Calu3 (cell line): ENCODE results near the gene HDGFL2. TPM values are rescaled to one million over a fixed set of nuclear protein-coding genes. Genes with fewer than 3 reads are reported as not detected.

Experiments used
- BruUV-seq: library from RNA; stranded (reverse); fragments of 400-500 nt; replicated peaks from 2 replicates; lab custom pipeline; 2021; lab: Mats Ljungman, UMichigan
- CTCF ChIA-PET: fragments of 300-600 bp; sonication (Branson Sonifier 250); formaldehyde crosslinking; loops from one replicate; lab custom pipeline; 2022; ENCODE audit warnings: antibody characterized with exemption; lab: Charles Lee
- DNase-seq: peaks from one replicate; pipeline ENCODE4 v3.0.0; 2022
- H3K27ac Mint-ChIP-seq: one replicate; pipeline ENCODE4 v1.8.0; 2022; ENCODE audit warnings: mixed read lengths; ENCODE audit not compliant: unreplicated experiment
- H3K27me3 Mint-ChIP-seq: one replicate; pipeline ENCODE4 v1.8.0; 2022; ENCODE audit warnings: mixed read lengths; ENCODE audit not compliant: unreplicated experiment
- H3K36me3 Mint-ChIP-seq: one replicate; pipeline ENCODE4 v1.8.0; 2022; ENCODE audit warnings: mild to moderate bottlenecking, moderate library complexity, mixed read lengths; ENCODE audit not compliant: insufficient read depth, unreplicated experiment
- H3K4me1 Mint-ChIP-seq: one replicate; pipeline ENCODE4 v1.8.0; 2022; ENCODE audit warnings: mild to moderate bottlenecking, low read depth, mixed read lengths; ENCODE audit not compliant: unreplicated experiment
- H3K4me3 Mint-ChIP-seq: one replicate; pipeline ENCODE4 v1.8.0; 2022; ENCODE audit warnings: mild to moderate bottlenecking, low read depth, moderate library complexity, mixed read lengths; ENCODE audit not compliant: unreplicated experiment
- H3K9me3 Mint-ChIP-seq: one replicate; pipeline ENCODE4 v1.8.0; 2022; ENCODE audit warnings: low read depth, mixed read lengths; ENCODE audit not compliant: unreplicated experiment
- intact Hi-C: fragments of 100-400 bp; cut with micrococcal nuclease; formaldehyde crosslinking; loops from one replicate; pipeline ENCODE4 v1.10.0; 2022; ENCODE audit not compliant: unreplicated experiment
- total RNA-seq: library from RNA; stranded (reverse); gene quantifications from 2 replicates; pipeline ENCODE4 v1.2.3, GENCODE V29; 2022
- TF ChIP-seq, protein P1 (sequence below): fragments of 200-600 bp; IDR thresholded peaks from one replicate; pipeline ENCODE4 v1.8.0; 2022; ENCODE audit warnings: antibody characterized with exemption; ENCODE audit not compliant: unreplicated experiment

Gene HDGFL2
- total RNA-seq, 1 experiment from 2014 or later, result 40.6 TPM

DNA sequence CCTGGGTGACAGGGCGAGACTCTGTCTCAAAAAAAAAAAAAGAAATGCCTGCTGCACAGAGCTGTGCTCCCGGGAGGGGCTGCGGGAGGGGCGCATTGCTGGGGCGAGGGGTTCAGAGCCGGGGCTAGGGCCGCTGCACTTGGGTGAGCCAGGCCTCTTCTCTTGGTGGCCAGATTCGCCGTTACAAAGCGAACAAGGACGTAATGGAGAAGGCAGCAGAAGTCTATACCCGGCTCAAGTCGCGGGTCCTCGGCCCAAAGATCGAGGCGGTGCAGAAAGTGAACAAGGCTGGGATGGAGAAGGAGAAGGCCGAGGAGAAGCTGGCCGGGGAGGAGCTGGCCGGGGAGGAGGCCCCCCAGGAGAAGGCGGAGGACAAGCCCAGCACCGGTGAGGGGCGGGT lies 27.2 kb downstream of the HDGFL2 start:
- TF ChIP-seq, protein P1, sequence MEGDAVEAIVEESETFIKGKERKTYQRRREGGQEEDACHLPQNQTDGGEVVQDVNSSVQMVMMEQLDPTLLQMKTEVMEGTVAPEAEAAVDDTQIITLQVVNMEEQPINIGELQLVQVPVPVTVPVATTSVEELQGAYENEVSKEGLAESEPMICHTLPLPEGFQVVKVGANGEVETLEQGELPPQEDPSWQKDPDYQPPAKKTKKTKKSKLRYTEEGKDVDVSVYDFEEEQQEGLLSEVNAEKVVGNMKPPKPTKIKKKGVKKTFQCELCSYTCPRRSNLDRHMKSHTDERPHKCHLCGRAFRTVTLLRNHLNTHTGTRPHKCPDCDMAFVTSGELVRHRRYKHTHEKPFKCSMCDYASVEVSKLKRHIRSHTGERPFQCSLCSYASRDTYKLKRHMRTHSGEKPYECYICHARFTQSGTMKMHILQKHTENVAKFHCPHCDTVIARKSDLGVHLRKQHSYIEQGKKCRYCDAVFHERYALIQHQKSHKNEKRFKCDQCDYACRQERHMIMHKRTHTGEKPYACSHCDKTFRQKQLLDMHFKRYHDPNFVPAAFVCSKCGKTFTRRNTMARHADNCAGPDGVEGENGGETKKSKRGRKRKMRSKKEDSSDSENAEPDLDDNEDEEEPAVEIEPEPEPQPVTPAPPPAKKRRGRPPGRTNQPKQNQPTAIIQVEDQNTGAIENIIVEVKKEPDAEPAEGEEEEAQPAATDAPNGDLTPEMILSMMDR, result no peak

DNA sequence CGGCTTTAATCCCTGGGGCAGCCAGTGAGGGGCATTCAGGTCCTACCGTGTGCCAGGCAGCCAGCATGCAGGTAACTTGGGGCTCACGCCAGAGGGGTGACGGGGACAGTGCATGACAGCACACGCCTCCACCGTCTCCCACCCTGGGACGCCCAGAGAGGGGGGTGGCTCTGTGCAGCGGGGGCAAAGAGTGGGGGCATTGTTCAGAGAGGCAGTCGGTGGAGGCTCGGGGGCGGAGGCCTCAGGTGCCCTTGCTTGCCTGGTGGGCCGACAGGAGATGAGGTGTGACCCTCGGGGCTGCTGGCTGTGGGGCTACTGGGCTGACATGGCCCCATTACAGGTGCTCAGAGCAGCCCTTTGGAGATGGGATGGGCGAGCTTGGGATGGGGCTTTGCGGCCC lies 27.8 kb downstream of the HDGFL2 start:
- no peak overlapping the region for H3K27ac Mint-ChIP-seq
- no peaks in the 10 kb centered on the region for H3K9me3 Mint-ChIP-seq
- no peaks in the 10 kb centered on the region for H3K4me1 Mint-ChIP-seq
- no peak for DNase-seq
- TF ChIP-seq, protein P1, result no peak
- intact Hi-C loops, result no loop called here
- peaks cover 22% of the 10 kb centered on the region for H3K36me3 Mint-ChIP-seq
- no peaks in the 10 kb centered on the region for H3K27me3 Mint-ChIP-seq
- no TSS peak for BruUV-seq
- CTCF ChIA-PET, result no interaction called here
- H3K4me3 Mint-ChIP-seq, result no peak overlapping the region

More for the DNA sequence above, 27.2 kb downstream of the HDGFL2 start:
- Mint-ChIP-seq H3K27ac (no peak overlapping the region), H3K27me3 (no peaks in the 10 kb centered on the region), H3K9me3 (no peaks in the 10 kb centered on the region), H3K4me3 (no peak overlapping the region), H3K36me3 (peaks cover 22% of the 10 kb centered on the region), H3K4me1 (no peaks in the 10 kb centered on the region)
- intact Hi-C loops, result no loop called here
- no peak for DNase-seq
- CTCF ChIA-PET, result interaction anchor here (0.7 kb wide), 1 partner anchor 27 kb away, joined by 3 read pairs; no protein-coding TSS in a partner anchor
- BruUV-seq, result no TSS peak

DNA sequence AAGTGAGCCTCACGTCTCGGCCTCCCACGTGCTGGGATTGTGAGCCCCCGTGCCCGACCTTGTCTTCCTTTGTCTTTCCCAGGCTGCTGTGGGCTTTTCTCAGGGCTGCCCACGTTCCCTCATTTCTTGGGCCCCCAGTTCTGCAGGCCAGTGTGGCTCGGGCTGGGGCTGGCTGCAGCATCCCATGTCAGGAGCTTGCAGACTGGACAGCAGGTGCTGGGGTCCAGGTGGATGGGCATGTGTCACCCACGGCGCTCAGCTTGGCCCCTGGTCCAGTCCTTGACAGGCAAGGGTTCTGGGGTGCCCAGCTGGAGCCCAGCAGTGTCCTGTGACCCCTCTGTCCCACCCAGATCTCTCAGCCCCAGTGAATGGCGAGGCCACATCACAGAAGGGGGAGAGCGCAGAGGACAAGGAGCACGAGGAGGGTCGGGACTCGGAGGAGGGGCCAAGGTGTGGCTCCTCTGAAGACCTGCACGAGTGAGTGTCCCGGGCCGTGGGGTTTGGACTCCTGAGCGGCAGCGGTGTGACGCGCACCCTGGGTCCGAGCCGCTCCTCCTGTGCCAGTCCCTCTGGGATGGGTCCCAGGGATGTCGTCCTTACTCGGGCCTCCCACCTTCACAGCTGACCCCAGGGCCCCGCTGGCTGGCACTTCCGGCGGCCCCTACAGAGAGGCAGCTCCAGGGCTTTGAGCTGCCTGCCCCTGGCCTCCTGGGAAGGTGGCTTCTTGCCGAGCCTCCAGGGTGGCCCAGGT lies 28.9 kb downstream of the HDGFL2 start:
- no peaks in the 10 kb centered on the region for H3K27me3 Mint-ChIP-seq
- H3K27ac Mint-ChIP-seq, result no peak overlapping the region
- peaks cover 31% of the 10 kb centered on the region for H3K36me3 Mint-ChIP-seq
- CTCF ChIA-PET, result no interaction called here
- H3K4me3 Mint-ChIP-seq, result no peak overlapping the region
- no peaks in the 10 kb centered on the region for H3K4me1 Mint-ChIP-seq
- TF ChIP-seq, protein P1, result no peak
- DNase-seq, result no peak
- intact Hi-C loops, result no loop called here
- no TSS peak for BruUV-seq
- no peaks in the 10 kb centered on the region for H3K9me3 Mint-ChIP-seq

DNA sequence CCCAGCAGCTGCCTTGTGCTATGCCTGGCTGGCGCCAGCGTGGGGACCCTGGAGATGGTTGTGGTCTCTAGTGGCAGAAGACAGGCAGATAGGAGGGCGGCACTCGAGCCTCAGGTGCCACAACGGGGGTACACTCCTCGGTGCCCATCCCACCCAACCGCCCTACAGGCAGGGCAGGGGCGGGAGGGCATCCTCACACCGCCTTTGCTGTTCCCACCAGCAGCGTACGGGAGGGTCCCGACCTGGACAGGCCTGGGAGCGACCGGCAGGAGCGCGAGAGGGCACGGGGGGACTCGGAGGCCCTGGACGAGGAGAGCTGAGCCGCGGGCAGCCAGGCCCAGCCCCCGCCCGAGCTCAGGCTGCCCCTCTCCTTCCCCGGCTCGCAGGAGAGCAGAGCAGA lies 29.6 kb downstream of the HDGFL2 start:
- no peaks in the 10 kb centered on the region for H3K9me3 Mint-ChIP-seq
- intact Hi-C loops, result no loop called here
- H3K4me1 Mint-ChIP-seq, result no peaks in the 10 kb centered on the region
- TF ChIP-seq, protein P1, result no peak
- H3K27me3 Mint-ChIP-seq, result no peaks in the 10 kb centered on the region
- no peak for DNase-seq
- no peak overlapping the region for H3K4me3 Mint-ChIP-seq
- BruUV-seq, result no TSS peak
- CTCF ChIA-PET, result no interaction called here
- H3K27ac Mint-ChIP-seq, result no peak overlapping the region
- H3K36me3 Mint-ChIP-seq, result peaks cover 38% of the 10 kb centered on the region
